Right atrium auricular region (tissue), 2 donors: Measurements from ENCODE around the gene EIF3K. TPM values are rescaled to one million over a fixed set of nuclear protein-coding genes. Genes with fewer than 3 reads are reported as not detected.

Source experiments
- DNase-seq: peaks from one replicate; pipeline ENCODE4 v3.0.0-alpha.2; 2019; ENCODE audit warnings: low spot score
- H3K27ac ChIP-seq, 2 donors: fragments of 200-600 bp; sonication (generic); 1 replicate in 1 of 2; 2 replicates in 1 of 2; pipeline ENCODE4 v1.5.1; 2016 to 2019
- H3K27me3 ChIP-seq, 2 donors: fragments of 200-600 bp; sonication (generic); one replicate each; pipeline versions ENCODE4 v1.5.1 to v1.6.0; 2017 to 2019
- H3K36me3 ChIP-seq: fragments of 200-600 bp; sonication (generic); one replicate; pipeline ENCODE4 v1.5.1; 2016
- H3K4me1 ChIP-seq, 2 donors: fragments of 200-600 bp; sonication (generic); one replicate each; pipeline versions ENCODE4 v1.5.1 to v1.6.0; 2017 to 2019
- H3K4me3 ChIP-seq, 2 donors: fragments of 200-600 bp; sonication (generic); 1 replicate in 1 of 2; 2 replicates in 1 of 2; pipeline ENCODE4 v1.5.1; 2017 to 2019; ENCODE audit warnings: mild to moderate bottlenecking in 1 of 2, moderate library complexity in 1 of 2
- H3K9me3 ChIP-seq, 2 donors: fragments of 200-600 bp; sonication (generic); one replicate each; pipeline ENCODE4 v1.5.1; 2019
- CTCF ChIP-seq, 2 donors: fragments of 200-600 bp; sonication (generic); IDR thresholded peaks; one replicate each; pipeline ENCODE4 v1.5.1; 2019; ENCODE audit warnings: antibody characterized with exemption in 2 of 2
- total RNA-seq, 2 donors: library from RNA; depleted of rRNA; stranded (reverse); fragments of >200 nt; gene quantifications; one replicate each; pipeline ENCODE4 v1.1.0, GENCODE V29; 2016

The EIF3K gene
- total RNA-seq, 2 donors from 2014 or later = 716 to 786 TPM

- no peaks in the 10 kb centered on the region for H3K27me3 ChIP-seq
- peaks cover 6% of the 10 kb centered on the region for H3K36me3 ChIP-seq
- no peaks in the 10 kb centered on the region for H3K9me3 ChIP-seq
- DNase-seq = peak; percentile 89
- H3K27ac ChIP-seq = peak overlapping the region; percentile 85 to 90
- peaks cover 0 to 94% of the 10 kb centered on the region in 2 donors for H3K4me1 ChIP-seq
- peak in 1 of 2 donors; percentile 10 for TF ChIP-seq CTCF (IDR thresholded peaks at IDR 0.05)
- H3K4me3 ChIP-seq = no peak overlapping the region
Measured at GRCh38 chr19:38684078-38684861, 65.3 kb downstream of the EIF3K start.

DNA sequence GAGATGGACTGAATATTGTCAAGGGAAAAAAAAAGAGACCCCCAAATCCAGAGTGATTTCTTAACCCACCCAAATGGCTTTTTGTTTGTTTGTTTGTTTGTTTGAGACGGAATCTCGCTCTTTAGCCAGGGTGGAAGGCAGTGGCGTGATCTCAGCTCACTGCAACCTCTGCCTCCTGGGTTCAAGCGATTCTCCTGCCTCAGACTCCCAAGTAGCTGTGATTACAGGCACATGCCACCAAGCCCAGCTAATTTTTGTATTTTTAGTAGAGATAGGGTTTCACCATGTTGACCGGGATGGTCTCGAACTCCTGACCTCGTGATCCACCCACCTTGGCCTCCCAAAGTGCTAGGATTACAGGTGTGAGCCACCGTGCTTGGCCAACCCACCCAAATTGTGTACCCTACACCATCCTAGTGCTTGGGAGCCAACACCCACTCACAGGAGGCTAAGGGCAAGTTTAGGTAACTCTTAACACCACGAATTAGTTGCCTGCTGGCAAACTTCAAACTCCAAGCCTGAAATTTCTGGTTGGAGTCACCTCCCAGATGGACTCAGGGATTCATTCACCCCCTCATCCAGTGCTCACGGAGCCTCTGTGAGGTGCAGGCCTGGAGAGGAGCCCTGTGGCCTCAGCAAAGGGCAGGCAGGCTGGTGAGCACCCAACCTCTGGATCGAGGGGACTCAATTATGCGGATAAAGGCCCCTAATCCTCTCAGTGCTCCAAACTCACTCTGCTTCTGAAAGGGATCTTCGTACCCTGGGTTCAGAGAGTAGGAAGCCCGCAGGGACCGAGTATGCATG lies 66.1 kb downstream of the EIF3K start:
- Histone ChIP-seq H3K4me3 (no peak overlapping the region), H3K27me3 (no peaks in the 10 kb centered on the region), H3K4me1 (peaks cover 0 to 94% of the 10 kb centered on the region in 2 donors), H3K27ac (peak overlapping the region; percentile 85 to 90), H3K36me3 (peaks cover 6% of the 10 kb centered on the region), H3K9me3 (no peaks in the 10 kb centered on the region)
- no peak for TF ChIP-seq CTCF (IDR thresholded peaks at IDR 0.05)
- DNase-seq = no peak

DNA sequence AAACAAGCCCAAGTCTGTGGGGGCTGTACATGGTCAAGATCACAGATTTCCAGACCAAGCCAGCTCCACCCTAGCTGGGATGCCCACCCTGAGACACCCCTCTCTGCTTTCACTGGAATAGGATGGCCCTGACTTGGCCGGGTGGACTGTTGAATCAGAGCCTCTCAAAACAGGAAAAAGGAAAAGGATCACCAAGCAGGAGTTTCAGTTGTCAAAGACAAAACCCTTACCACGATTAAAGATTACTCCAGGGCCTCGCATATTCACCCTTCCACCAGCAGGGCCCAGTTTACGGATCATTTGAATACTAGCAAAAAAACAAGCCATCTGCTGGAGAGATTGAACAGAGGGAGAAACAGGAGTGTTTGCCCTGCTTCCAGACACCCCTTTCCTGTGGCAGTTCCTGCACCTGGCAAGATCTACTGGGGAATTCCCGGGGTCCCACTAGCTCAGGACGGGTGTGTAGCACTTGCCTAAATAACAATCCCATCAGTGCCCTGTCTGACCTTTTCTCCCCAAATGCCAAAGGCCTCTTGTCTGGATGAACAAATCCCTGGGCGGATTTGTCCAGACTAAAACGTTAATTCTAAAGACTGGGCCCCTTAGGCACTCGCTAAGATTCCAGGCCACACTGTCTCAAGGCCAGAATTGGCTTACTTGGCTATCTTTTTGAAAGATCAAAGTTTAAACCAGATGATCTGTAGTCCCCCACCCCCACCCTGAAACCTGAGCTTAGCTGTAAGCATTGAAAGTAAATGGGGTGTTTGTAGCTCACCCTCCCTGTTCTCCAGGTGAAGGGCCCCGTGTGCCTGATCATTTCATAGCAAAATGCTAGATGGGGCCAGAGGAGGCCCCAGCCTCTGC lies 66.9 kb downstream of the EIF3K start:
- no peaks in the 10 kb centered on the region for H3K27me3 ChIP-seq
- no peak for DNase-seq
- no peak overlapping the region for H3K4me3 ChIP-seq
- H3K27ac ChIP-seq = peak overlapping the region; percentile 85 to 90
- peaks cover 0 to 94% of the 10 kb centered on the region in 2 donors for H3K4me1 ChIP-seq
- peaks cover 14% of the 10 kb centered on the region for H3K36me3 ChIP-seq
- H3K9me3 ChIP-seq = no peaks in the 10 kb centered on the region
- peak in 1 of 2 donors; percentile 41 for TF ChIP-seq CTCF (IDR thresholded peaks at IDR 0.05)

- Histone ChIP-seq H3K4me1 (peaks cover 0 to 94% of the 10 kb centered on the region in 2 donors), H3K9me3 (no peaks in the 10 kb centered on the region), H3K27me3 (no peaks in the 10 kb centered on the region), H3K27ac (peak overlapping the region; percentile 85 to 90), H3K36me3 (peaks cover 15% of the 10 kb centered on the region), H3K4me3 (no peak overlapping the region)
- no peak for DNase-seq
- TF ChIP-seq CTCF (IDR thresholded peaks at IDR 0.05) = no peak
Measured at GRCh38 chr19:38686530-38686888, 67.5 kb downstream of the EIF3K start.

Other genes with a start within 250 kb of the EIF3K start
- gene PSMD8, start 244.6 kb upstream of the EIF3K start, total RNA-seq = 100 to 1,000 TPM; 403 to 603 TPM
- 1 to 10 TPM in 1 of 2 donors, under 1 TPM in 1; 0.37 to 1.3 TPM for gene GGN, start 231.2 kb upstream of the EIF3K start, total RNA-seq
- under 1 TPM; 0.56 to 0.67 TPM for gene SPRED3, start 230.5 kb upstream of the EIF3K start, total RNA-seq
- gene FAM98C, start 216.1 kb upstream of the EIF3K start, total RNA-seq = 10 to 100 TPM; 11.9 to 19.8 TPM
- 1 to 10 TPM; 1.1 to 2.9 TPM for gene RASGRP4, start 193.0 kb upstream of the EIF3K start, total RNA-seq
- gene RYR1, start 185.5 kb upstream of the EIF3K start, total RNA-seq = 1 to 10 TPM in 1 of 2 donors, under 1 TPM in 1; 0.33 to 1.7 TPM
- 1 to 10 TPM in 1 of 2 donors, under 1 TPM in 1; 0.83 to 4.2 TPM for gene MAP4K1, start 1.2 kb upstream of the EIF3K start, total RNA-seq
- gene ACTN4, start 28.5 kb downstream of the EIF3K start, total RNA-seq = 100 to 1,000 TPM; 115 to 180 TPM
- gene CAPN12, start 125.3 kb downstream of the EIF3K start, total RNA-seq = under 1 TPM; 0.74 to 0.90 TPM
- not detected for gene LGALS7, start 154.3 kb downstream of the EIF3K start, total RNA-seq
- gene LGALS7B, start 170.0 kb downstream of the EIF3K start, total RNA-seq = 1 to 10 TPM in 1 of 2 donors, not detected in 1; 1.8 TPM
- gene LGALS4, start 193.8 kb downstream of the EIF3K start, total RNA-seq = under 1 TPM in 1 of 2 donors, not detected in 1; 0.67 TPM
- gene ECH1, start 212.6 kb downstream of the EIF3K start, total RNA-seq = 100 to 1,000 TPM; 309 to 329 TPM
- gene HNRNPL, start 230.8 kb downstream of the EIF3K start, total RNA-seq = 100 to 1,000 TPM; 102 to 115 TPM